GM20000 (cell line): Measurements from ENCODE around the gene ATP6V0E1.

Source experiments
- DNase-seq: peaks from one replicate; pipeline ENCODE4 v3.0.0; 2012; ENCODE audit warnings: low spot score
- TF ChIP-seq, protein P1 (sequence below): IDR thresholded peaks from 2 replicates; pipeline ENCODE4 v1.5.1; 2012; ENCODE audit warnings: mild to moderate bottlenecking, control low read depth; ENCODE audit errors: extremely low read depth, missing control alignments

The ATP6V0E1 gene

DNA sequence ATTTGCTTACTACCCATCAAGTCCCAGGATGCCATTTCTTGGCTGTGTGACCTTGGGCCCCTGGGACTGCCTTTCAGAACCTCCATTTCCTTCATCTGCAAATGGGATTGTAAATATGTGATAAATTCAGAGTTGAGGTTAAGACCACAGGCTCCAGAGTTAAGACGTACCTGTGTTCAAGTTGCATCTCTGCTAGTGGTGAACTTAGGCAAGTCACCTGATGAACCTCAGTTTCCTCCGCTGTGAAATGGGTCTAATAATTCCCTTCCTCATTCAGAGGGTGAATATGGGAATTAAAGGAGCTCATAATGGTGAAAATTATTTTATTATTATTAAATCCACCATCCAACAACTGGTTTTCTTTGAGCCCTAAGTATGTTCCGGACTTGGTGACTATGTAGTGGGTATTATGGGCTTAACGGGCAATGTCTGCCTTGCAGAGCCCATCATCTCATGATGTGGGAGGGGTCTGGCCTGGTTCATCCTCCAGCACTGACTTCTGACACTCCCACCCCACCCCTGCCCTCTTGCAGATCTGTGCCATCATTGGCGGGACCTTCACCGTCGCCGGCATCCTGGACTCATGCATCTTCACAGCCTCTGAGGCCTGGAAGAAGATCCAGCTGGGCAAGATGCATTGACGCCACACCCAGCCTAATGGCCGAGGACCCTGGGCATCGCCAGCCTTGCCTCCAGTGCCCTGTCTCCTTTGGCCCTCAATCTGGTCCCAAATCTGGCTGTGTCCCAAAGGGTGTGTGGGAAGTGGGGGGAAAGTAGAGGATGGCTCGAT lies 33.2 kb upstream of the ATP6V0E1 start:
- no peak for DNase-seq
- TF ChIP-seq, protein P1, sequence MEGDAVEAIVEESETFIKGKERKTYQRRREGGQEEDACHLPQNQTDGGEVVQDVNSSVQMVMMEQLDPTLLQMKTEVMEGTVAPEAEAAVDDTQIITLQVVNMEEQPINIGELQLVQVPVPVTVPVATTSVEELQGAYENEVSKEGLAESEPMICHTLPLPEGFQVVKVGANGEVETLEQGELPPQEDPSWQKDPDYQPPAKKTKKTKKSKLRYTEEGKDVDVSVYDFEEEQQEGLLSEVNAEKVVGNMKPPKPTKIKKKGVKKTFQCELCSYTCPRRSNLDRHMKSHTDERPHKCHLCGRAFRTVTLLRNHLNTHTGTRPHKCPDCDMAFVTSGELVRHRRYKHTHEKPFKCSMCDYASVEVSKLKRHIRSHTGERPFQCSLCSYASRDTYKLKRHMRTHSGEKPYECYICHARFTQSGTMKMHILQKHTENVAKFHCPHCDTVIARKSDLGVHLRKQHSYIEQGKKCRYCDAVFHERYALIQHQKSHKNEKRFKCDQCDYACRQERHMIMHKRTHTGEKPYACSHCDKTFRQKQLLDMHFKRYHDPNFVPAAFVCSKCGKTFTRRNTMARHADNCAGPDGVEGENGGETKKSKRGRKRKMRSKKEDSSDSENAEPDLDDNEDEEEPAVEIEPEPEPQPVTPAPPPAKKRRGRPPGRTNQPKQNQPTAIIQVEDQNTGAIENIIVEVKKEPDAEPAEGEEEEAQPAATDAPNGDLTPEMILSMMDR, result no peak

DNA sequence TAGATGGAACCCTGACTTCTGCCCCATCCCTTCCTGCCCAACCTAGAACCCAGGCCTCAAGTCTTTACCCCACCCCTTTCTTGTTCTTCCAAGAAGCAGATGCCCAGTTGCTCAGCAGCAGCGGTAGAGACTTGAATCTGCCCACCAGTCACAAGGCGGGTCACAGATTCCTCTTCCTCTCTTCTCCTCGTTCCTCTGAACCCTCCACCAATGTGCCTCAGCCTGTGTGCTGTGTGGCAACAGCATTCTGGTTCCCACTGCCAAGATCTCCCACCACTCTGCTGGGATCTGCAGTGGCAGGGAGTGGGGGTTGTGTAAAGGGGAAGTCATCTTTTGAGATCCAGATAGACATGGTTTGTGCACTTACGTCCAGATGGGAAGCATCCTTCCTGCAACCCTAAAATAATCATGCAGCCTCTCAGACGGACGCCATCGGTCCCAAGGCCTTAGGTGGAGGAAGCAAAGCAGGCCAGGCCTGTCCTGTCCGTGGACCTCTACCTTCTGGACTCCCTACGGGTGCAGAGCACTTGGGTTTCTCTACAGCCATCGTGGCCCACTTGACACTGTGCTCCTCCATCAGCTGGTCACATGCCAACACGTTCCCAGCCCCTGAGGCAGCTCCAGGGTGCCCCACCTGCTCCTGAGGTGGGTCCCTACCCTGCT lies 32.1 kb upstream of the ATP6V0E1 start:
- TF ChIP-seq, protein P1, result no peak
- DNase-seq, result no peak

DNA sequence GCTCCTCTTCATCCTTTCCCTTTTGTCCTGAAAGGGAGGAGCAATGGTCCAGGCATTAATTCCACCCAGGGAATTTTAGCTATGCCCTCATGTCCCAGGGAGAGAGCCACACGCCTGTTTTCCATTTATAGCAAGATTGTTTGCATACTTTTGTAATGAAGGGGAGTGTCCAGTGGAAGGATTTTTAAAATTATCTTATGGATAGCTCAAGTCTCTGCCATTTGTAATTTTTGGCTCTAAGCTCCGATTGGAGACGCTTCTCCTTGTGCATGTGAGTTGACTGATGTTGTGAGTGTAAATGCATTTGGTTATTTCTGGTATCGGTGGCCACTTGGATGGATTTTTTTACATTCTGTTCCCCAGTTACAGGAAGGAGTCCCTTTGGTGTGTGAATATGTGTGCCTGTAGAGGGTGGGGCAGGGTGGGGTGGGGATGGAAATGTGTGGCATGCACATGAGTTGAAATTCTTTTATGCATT lies 31.5 kb upstream of the ATP6V0E1 start:
- TF ChIP-seq, protein P1, result no peak
- DNase-seq, result no peak

DNA sequence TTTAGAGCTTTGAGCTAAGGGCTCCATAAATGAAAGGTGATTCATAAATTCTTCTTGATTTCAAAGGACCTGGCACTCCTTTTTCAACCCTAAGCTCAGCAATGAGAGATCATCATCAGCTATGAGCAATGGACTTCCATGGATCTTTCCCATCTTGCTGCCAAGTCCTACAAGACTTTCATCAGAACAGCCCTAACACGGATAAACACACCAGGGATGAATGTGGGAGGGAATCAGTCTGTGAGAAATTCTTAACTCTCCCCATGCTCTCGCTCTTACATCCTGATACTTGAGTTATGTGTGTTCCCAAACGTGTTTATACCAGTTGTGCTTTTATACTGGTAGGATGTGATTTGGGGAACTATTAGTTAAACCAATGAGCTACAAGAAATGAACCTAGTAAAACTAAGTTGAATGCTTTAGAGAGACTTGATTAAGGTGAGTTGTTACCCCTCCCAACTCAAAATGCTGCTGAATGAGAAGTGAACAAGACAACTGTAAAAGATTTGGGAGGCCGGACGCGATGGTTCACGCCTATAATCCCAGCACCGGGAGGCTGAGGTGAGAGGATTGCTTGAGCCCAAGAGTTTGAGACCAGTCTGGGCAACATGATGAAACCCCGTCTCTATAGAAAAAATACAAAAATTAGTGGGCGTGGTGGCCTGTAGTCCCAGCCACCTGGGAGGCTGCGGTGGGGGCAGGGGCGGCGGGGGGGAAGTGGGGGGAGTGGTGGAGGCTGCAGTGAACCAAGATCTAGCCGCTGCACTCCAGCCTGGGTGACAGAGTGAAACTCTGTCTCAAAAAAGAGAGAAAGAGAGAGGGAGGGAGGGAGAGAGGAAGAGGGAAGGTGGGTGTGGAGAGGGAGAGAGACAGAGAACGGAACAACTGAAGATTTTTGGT lies 29.5 kb upstream of the ATP6V0E1 start:
- no peak for DNase-seq
- TF ChIP-seq, protein P1, result no peak

DNA sequence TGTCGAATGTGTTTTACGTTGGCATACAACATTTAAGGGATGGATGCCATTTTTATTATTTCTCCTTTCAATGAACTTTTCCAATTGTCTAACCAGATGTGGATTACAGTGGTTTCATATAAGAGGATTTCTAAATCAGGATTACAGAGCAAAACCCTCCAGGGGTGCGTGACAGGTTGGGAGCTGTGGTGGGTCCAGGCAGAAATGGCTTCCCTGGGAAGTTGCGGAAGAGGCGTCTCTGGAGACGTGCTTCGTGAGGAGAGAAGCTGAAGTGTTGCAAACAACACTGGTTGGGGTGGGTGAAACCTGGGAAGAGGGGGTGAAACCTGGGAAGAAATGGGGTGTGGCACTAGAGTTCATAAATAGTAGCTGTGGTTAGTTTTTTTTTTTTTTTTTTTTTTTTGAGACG lies 28.8 kb upstream of the ATP6V0E1 start:
- no peak for DNase-seq
- TF ChIP-seq, protein P1, result no peak

DNA sequence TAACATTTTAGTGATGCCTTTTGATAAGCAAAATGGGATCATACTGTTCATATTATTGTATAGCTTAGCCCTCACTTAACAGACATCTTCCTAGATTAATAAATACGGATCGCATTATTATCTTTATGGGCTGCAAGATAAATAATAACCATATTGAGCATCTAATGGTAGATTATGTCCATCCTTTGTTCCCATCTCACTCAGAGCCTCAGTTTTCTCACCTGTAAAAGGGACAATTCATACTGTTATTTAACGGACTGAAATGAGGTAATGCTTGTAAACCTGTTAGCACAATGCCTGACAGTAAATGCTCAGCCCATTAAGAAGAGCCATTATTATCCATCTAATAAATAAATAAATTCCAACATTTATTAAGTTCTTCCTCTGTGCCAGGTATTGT lies 27.3 kb upstream of the ATP6V0E1 start:
- DNase-seq, result no peak
- TF ChIP-seq, protein P1, result no peak
